GM21619 (cell line): ENCODE measurements around the gene PDGFRB.
A peak's percentile ranks its signal among the peaks of the same experiment; 100 is the strongest.

ENCODE experiments used
- ATAC-seq: cut with Tn5 transposase; IDR thresholded peaks from one replicate; pipeline ENCODE4 v1.9.1; 2021; ENCODE audit not compliant: unreplicated experiment

PDGFRB gene

DNA sequence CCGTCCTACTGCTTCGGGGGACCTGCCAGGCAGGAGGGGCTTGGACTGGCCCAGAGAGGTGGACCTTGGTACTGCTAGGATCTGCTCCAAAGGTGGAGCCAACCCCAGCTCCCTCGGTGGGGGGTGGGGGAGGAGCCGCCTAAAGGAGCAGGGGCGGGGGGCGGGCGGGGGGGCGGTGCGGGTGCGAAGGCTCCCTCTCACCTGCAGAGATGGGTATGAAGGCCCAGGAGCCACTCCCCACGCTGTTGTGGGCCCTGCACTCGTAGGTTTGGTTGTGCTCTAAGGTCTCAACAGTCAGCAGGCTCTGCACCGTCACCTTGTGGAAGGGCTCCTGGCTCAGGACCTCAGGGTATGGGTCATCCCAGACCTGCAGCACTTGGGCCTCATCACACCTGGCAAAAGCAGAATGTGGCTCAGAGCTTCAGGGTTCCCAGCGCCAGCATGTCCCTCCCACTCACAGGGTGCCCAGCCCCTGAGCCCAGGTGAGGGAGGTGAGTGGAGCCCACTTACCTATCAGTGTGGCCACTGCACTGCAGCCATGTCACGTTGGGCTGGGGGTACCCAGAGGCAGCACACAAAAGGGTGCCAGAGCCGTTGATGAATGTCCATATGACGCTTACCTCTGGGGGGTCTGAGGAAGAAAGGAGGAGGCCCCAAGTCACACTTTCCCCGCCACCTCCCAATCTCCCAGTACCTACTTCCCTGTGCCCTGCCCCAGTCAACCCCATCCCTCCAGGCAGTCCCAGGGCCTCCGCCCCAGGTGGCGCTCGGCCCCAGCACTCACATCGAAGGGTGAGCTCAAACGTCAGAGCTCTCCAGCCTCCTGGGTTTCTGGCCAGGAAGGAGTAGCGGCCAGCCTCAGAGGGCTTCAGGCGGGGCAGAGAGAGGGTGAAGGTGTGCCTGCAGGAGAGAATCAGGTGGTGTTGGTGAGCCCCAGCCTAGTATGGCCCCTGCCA lies 85.7 kb downstream of the PDGFRB start:
- no peak for ATAC-seq

DNA sequence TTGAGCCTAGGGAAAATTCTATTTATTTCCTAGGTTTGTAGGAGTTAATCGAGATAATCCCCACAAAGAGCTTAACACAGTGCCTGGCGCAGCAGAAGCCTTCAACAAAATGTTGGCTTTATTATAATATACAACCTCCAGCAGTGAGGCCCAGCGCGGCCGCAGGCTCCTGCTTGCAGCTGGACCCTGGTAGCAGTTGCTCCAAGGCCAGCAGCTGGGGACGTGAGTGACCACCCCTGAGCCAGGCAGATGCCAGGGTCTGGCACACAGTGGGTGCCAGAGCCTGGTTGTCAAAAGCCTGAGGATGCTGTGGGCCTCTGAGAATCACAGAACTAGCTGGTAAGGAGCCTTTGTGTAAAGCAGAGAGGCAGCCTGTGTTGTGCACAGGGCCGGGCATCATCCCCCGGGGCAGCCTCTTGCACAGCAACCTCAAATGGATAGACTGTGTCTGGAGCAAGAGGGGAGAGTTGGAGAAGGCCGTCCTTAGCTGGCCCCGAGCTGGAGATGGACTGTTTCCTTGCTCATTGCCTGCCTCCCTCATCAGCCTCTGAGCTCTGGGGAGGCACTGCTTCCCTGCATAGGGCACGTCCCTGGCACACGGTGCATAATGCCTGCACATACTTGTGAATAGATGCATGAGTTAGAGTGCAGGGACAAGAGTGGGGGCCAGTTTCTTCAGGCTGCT lies 86.5 kb downstream of the PDGFRB start:
- no peak for ATAC-seq

DNA sequence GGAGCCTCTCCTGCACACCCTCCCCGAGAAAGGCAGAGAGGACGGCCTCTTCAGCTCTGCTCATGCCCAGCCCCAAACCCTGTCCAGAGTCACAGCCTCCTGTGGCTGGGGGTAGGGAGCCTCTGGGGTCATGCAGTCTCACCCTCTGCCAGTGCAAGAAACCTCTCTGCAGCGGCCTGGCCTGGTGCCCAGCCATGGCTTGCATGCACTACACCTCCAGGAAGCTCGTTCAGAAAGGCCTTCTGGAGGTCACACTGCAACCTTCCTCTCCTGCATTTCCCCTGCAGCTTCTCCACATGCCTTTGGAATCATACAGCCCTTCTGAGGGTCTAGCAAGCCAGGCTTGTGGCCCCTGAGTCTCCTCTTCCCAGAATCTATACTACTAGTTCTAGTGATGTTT lies 87.2 kb downstream of the PDGFRB start:
- no peak for ATAC-seq

DNA sequence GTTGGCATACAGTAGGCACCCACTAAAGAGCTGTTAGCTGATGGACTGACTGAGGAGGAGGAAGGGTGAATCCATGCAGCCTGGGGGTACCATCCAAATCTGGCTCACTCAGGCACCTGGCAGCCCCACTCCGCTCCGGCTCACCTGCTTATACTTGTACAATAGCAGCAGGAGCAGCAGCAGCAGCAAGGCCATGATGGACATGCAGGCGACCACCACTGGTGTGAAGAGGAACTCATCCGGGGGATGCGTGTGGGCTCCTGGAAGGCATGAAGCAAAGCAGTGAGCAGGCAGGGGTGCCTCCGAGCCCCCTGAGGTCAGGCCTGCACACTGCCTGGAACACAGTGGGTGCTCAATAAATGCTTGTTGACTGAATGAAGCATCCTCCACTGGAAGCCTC lies 87.6 kb downstream of the PDGFRB start:
- no peak for ATAC-seq

DNA sequence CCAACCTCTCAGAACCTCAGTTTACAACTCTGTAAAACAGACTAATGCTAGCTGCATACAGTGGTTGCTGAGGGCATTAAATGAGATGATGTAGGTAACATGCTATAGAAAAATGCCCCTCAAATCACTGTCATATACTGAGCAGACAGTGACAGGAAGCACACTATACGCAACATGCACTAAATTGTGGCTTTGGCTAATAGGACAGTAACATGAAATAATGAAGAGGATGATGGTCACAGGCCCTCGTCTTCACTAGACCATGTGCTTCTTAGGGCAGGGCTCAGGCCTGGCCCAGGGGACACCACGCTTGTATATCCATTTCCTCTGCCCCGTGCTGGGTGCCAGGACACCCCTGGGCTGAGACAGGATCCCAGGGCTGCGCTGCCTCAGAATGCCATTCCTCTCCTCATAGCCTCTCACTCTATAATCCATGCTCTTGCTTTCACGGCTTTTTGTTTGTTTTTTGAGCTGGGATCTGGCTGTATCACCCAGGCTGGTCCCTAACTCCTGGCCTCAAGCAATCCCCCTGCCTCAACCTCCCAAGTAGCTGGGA lies 88.2 kb downstream of the PDGFRB start:
- ATAC-seq = peak; percentile 17

DNA sequence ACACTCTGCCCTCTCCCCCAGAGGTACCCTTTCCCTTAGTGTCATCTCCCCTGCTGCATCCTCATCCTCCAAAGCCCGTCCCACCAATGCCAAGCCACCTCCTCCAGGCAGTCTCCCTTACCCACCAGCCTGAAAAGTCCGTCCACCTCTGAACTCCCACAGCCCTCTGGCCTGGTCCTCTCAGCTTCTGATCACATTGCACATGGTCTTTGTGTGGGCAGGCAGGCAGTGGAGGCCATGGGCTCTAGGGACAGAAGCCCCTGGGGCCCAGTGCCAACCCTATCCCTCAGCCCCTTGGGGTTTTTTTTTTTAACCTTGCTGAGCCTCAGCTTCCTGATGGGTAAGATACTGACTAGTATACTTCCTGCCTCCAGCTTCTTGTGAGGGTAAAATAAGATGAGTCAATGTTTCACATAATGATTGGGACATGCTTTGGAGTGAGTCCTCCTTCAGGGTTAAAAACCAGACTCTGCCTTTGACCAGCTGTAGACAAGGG lies 88.7 kb downstream of the PDGFRB start:
- ATAC-seq = peak; percentile 67

DNA sequence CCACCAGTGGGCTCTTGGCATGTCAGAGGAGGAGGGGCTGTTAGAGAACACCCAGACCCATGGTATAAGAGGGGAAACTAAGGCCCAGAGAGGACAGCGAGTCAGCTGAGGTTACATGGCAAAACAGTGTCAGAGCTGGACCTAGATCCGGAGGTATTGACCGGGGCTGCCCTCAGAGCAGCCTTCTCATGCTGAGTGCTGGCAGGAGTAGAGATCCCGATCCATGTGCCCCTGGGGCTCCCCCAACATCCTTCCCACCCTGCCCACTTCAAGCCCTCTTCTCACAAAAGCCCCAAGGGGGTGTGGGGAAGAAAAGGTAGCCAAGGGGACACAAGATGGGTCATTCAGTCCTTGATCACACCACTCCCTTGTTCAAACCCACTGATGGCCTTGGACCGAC lies 89.2 kb downstream of the PDGFRB start:
- ATAC-seq = no peak

DNA sequence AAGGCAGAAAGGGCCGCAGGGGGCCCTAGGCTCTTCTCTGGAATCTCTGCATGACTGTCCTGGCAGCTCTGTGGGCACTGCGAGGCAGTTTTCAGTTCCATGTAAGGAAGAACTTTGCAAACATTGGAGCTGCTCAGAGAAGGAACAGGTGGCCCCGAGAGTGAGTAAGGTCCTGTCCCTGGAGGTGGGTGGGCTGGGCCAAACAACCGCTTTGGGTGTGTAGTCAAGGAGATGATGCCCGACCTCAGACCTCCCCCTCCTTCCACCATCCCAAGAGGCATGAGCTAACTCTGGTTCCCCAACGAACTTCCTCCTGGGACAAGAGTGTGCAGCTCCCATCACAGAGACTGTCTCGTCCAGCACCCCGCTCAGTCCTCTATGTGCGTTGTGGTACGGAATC lies 89.8 kb downstream of the PDGFRB start:
- no peak for ATAC-seq

DNA sequence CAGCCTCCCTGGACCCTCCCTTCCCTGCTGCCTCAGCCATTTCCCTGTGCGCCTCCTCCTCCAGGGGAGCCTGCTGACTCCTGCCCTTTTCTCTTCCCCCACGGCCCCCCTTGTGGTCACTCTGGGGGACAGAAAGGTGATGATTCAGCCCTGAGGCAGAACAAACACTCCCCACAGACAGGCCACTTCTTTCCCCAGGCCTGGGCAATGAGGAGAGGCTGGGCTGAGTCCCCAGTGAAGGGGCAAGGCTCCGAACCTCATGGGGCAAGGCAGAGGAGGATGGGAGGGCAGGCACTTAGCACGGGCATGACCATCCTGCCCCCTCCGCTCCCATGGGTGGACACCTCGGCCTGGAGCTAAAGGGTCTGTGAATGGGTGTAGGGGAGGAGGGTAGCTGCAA lies 90.3 kb downstream of the PDGFRB start:
- ATAC-seq = no peak

DNA sequence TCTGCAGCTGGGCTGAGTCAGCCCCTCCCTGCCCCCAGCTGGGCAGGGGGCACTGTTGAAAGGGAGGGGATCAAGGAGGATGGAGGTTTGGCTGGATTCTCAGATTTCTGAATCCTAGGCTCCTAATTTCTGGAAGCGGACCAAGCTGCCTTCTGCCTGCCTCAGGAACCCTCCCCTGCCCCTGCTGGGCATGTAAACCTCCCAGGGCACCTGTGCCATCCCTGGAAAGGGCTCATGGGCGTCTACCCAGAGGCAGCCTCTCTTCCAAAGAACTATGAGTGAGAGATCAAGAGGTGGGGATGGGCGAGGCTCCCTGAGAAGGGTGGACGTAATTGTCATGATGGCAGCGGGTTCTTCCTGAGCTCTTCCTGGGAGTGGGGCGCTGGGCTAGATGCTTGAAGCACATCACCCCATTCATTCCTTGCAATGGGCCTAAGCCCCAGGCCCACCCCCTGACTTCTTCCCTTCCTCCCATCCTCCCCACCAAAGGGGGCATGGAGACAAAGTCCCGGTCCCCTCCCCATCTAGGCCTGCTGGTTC lies 90.9 kb downstream of the PDGFRB start:
- ATAC-seq = no peak
